K562 treated with DMSO at 1 percent for 24 hours (cell line): ENCODE measurements around the gene CPO. TPM values are rescaled to one million over a fixed set of nuclear protein-coding genes. Genes with fewer than 3 reads are reported as not detected.

Experiments used
- total RNA-seq: library from RNA; unstranded; fragments of 300-600 nt; gene quantifications from 2 replicates; pipeline ENCODE4 v1.2.3, GENCODE V29; 2022; ENCODE audit warnings: low read depth; ENCODE audit not compliant: insufficient read depth

Gene CPO, protein sequence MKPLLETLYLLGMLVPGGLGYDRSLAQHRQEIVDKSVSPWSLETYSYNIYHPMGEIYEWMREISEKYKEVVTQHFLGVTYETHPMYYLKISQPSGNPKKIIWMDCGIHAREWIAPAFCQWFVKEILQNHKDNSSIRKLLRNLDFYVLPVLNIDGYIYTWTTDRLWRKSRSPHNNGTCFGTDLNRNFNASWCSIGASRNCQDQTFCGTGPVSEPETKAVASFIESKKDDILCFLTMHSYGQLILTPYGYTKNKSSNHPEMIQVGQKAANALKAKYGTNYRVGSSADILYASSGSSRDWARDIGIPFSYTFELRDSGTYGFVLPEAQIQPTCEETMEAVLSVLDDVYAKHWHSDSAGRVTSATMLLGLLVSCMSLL
- not detected in 2 replicates for total RNA-seq

DNA sequence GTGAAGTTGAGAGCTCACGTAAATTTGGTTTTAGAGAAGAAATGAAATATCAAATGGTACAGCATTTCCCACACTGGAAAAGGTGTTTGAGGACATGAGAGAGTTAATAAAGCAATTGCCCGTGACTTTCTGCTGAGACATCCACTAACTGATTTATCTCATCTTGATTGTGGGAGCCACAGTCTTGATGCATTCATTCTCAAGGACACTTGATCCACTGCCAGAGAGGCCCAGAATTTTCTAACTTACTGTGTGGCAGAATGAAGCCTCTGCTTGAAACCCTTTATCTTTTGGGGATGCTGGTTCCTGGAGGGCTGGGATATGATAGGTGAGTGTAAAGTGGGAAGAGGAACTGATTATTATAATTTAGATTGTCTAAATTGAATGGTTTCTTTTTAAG is at the start of gene CPO:
Gene CPO, plus strand, starts transcription at position 179 of the 400 bp plus-strand sequence. Its CDS starts 82 bp downstream, at position 261.

Other genes starting within 250 kb of the CPO start
- gene DYTN, start 221.1 kb upstream of the CPO start, total RNA-seq, result not detected in 2 replicates
- gene MDH1B, start 174.2 kb upstream of the CPO start, total RNA-seq, result not detected in 2 replicates
- gene FASTKD2, start 173.9 kb upstream of the CPO start, total RNA-seq, result 7.9 and 9.1 TPM in 2 replicates
- gene KLF7, start 226.4 kb downstream of the CPO start, total RNA-seq, result 0.14 and 0.43 TPM in 2 replicates